Measurements from ENCODE around the gene MVD. TPM values are rescaled to one million over a fixed set of nuclear protein-coding genes. Genes with fewer than 3 reads are reported as not detected.
A peak's percentile ranks its signal among the peaks of the same experiment; 100 is the strongest.

Gene MVD
- total RNA-seq, 3 donors from 2014 or later: 17.4 to 21.3 (median 19.0) TPM

DNA sequence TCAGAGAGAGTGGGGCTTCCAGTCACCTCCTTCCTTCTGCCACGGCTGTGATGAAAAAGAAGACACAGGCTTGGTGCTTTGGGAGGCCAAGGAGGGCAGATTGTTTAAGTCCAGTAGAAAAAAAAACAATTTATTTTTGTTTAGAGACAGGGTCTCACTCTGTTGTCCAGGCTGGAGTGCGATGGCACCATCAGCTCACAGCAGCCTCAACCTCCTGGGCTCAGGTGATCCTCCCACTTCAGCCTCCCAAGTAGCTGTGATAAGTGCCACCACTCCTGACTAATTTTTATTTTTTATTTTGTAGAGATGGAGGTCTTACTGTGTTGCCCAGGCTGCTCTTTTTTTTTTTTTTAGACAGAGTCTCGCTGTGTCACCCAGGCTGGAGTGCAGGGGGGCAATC lies 2.7 kb upstream of the MVD start:
- H3K36me3 ChIP-seq: no peaks in the 10 kb centered on the region
- TF ChIP-seq POLR2AphosphoS5 (IDR thresholded peaks at IDR 0.05): no peak
- TF ChIP-seq, protein P1, sequence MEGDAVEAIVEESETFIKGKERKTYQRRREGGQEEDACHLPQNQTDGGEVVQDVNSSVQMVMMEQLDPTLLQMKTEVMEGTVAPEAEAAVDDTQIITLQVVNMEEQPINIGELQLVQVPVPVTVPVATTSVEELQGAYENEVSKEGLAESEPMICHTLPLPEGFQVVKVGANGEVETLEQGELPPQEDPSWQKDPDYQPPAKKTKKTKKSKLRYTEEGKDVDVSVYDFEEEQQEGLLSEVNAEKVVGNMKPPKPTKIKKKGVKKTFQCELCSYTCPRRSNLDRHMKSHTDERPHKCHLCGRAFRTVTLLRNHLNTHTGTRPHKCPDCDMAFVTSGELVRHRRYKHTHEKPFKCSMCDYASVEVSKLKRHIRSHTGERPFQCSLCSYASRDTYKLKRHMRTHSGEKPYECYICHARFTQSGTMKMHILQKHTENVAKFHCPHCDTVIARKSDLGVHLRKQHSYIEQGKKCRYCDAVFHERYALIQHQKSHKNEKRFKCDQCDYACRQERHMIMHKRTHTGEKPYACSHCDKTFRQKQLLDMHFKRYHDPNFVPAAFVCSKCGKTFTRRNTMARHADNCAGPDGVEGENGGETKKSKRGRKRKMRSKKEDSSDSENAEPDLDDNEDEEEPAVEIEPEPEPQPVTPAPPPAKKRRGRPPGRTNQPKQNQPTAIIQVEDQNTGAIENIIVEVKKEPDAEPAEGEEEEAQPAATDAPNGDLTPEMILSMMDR (IDR thresholded peaks at IDR 0.05): no peak
- TF ChIP-seq POLR2A (IDR thresholded peaks at IDR 0.05): no peak
- no peak overlapping the region for H3K4me3 ChIP-seq
- intact Hi-C loops (cut with DNase I; ENCODE audit: low total_unique reads): no loop called here
- H3K27ac ChIP-seq: no peak overlapping the region
- DNase-seq (ENCODE audit: low spot score in 2 of 2): no peak
- no peaks in the 10 kb centered on the region for H3K27me3 ChIP-seq
- no peaks in the 10 kb centered on the region for H3K4me1 ChIP-seq
- H3K9me3 ChIP-seq: no peaks in the 10 kb centered on the region

DNA sequence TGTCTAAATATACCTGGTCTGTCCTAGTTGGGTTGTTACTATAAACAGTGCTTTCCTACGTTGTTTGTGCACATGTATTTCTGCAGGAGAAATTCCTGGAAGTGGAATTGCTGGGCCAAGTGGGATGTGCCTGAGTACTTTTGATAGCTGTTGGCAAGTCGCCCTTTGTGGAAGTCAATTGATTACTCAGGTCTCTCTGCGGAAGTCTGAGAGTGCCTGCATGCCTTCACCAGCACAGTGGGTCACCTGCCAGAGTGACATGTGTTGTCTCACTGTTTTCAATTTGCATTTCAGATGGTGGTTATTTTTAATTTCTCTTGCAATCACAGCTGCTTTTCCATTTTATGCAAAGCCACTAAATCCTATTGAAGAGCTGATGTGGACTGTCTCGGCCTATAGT lies 2.3 kb upstream of the MVD start:
- Histone ChIP-seq H3K27ac (no peak overlapping the region), H3K27me3 (no peaks in the 10 kb centered on the region), H3K36me3 (no peaks in the 10 kb centered on the region), H3K4me1 (no peaks in the 10 kb centered on the region), H3K4me3 (no peak overlapping the region), H3K9me3 (no peaks in the 10 kb centered on the region)
- TF ChIP-seq POLR2AphosphoS5 (IDR thresholded peaks at IDR 0.05) (no peak), POLR2A (IDR thresholded peaks at IDR 0.05) (no peak)
- TF ChIP-seq, protein P1 (IDR thresholded peaks at IDR 0.05): no peak
- no peak for DNase-seq (ENCODE audit: low spot score in 2 of 2)
- intact Hi-C loops (cut with DNase I; ENCODE audit: low total_unique reads): no loop called here

DNA sequence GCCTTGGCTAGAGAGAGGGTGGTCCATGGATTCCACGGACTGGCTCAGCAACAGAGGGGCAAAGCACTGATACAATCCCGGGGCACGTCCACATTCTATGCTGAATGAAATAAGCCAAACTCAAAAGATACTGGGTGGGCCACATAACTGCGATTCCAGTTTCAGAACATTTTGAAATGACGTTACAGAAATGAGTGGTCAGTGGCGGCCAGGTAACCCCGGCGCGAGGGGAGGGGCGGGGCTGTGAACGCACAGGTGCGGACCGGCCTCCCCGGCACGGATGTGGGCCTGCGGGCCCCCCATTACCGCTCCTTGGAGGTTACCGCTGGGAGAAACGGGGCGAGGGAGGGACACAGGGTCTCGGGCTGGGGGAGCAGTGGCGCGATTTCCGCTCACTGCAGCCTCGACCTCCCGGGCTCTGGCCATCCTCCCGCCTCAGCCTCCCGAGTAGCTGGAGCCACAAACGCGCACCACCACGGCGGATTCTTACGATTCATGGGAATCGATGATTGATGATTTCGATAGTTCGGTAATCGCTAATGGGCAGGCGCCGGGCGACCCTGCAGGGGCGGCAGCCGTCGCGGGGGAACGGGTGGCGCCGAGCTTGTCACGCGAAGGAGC lies 559 bp downstream of the MVD start:
- TF ChIP-seq, protein P1 (IDR thresholded peaks at IDR 0.05): no peak
- TF ChIP-seq POLR2AphosphoS5 (IDR thresholded peaks at IDR 0.05) (no peak), POLR2A (IDR thresholded peaks at IDR 0.05) (no peak)
- Histone ChIP-seq H3K27ac (peak overlapping the region; percentile 78 to 80), H3K36me3 (no peaks in the 10 kb centered on the region), H3K4me1 (no peaks in the 10 kb centered on the region), H3K9me3 (no peaks in the 10 kb centered on the region), H3K27me3 (no peaks in the 10 kb centered on the region), H3K4me3 (peak overlapping the region; percentile 74 to 88 (median 88))
- no peak for DNase-seq (ENCODE audit: low spot score in 2 of 2)
- intact Hi-C loops (cut with DNase I; ENCODE audit: low total_unique reads): no loop called here

DNA sequence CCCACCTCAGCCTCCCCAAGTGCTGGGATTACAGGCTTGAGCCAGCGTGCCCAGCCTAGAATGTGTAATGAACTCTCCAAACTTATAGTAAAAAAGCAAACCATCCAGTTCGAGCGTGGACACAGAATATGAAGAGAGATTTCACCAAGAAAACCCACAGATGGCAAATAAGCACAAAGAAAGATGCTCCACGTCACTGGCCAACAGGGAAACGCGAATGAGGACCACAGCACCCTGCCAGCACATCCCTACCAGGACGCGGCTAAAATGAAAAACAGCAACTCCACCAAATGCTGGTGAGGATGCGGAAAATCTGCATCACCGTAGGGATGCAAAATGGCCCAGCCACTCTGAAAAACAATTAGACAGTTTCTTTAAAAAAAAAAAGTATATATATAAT lies 1.4 kb downstream of the MVD start:
- DNase-seq (ENCODE audit: low spot score in 2 of 2): no peak
- TF ChIP-seq, protein P1 (IDR thresholded peaks at IDR 0.05): no peak
- TF ChIP-seq POLR2AphosphoS5 (IDR thresholded peaks at IDR 0.05) (no peak), POLR2A (IDR thresholded peaks at IDR 0.05) (no peak)

DNA sequence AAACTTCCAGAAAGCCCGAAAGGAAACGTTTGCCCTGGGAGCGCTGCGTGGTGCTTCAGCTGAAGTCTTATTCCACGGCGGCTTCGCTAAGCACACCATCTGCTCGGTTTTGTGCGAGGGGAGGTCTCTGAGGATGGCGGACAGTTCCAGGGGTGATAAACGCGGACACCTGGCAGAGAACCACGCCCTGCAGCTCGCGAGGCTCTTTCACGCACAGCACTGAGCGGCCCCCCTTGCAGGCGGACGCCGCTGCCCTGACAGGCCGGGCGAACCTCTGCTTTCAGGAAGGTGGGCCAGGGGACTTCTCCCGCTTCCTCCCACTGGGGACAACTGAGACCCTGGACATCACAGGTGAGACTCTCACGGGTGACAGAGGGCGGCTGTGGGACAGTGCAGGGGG lies 3.7 kb downstream of the MVD start:
- Histone ChIP-seq H3K27ac (no peak overlapping the region), H3K36me3 (no peaks in the 10 kb centered on the region), H3K27me3 (no peaks in the 10 kb centered on the region), H3K4me3 (no peak overlapping the region), H3K4me1 (no peaks in the 10 kb centered on the region), H3K9me3 (no peaks in the 10 kb centered on the region)
- DNase-seq (ENCODE audit: low spot score in 2 of 2): no peak
- intact Hi-C loops (cut with DNase I; ENCODE audit: low total_unique reads): no loop called here
- TF ChIP-seq, protein P1 (IDR thresholded peaks at IDR 0.05): no peak
- TF ChIP-seq POLR2A (IDR thresholded peaks at IDR 0.05): no peak
- TF ChIP-seq POLR2AphosphoS5 (IDR thresholded peaks at IDR 0.05): no peak

More for the DNA sequence above, 1.4 kb downstream of the MVD start:
- H3K4me1 ChIP-seq: no peaks in the 10 kb centered on the region
- H3K27ac ChIP-seq: no peak overlapping the region
- intact Hi-C loops (cut with DNase I; ENCODE audit: low total_unique reads): no loop called here
- no peaks in the 10 kb centered on the region for H3K9me3 ChIP-seq
- H3K4me3 ChIP-seq: no peak overlapping the region
- no peaks in the 10 kb centered on the region for H3K36me3 ChIP-seq
- no peaks in the 10 kb centered on the region for H3K27me3 ChIP-seq

Measured in breast epithelium (tissue), 4 donors.